K562 (cell line): ENCODE data around the gene BRICD5. TPM values are rescaled to one million over a fixed set of nuclear protein-coding genes. Genes with fewer than 3 reads are reported as not detected.

ENCODE experiments used
- ATAC-seq: fragments of 200-7000 bp; cut with Tn5 transposase; 3 replicates; pipeline ENCODE4 v1.9.1; 2020; ENCODE audit warnings: moderate library complexity
- BruUV-seq: library from RNA; stranded (reverse); fragments of 400-500 nt; replicated peaks from 2 replicates; lab custom pipeline; 2021; lab: Mats Ljungman, UMichigan
- CTCF ChIA-PET: fragments of 300-600 bp; formaldehyde crosslinking; extraction: SDS; loops from one replicate; lab custom pipeline; 2021; ENCODE audit warnings: low intra/inter-chr PET ratio; lab: Yijun Ruan, JAX
- POLR2A ChIA-PET: fragments of 300-600, 350-650 bp; sonication (Branson Sonifier 250); formaldehyde crosslinking; extraction: SDS; loops from one replicate; lab custom pipeline; 2021; ENCODE audit warnings: antibody characterized with exemption, inconsistent platforms; lab: Yijun Ruan, JAX
- DNase-seq, 4 experiments: peaks; one replicate each; pipeline versions ENCODE4 v3.0.0 to v3.0.0-alpha.2; 2011 to 2018; ENCODE audit warnings: low spot score in 3 of 4, mixed read lengths in 3 of 4; ENCODE audit errors: extremely low read depth in 1 of 4
- FAIRE-seq: peaks from 2 replicates; lab custom pipeline; 2011; peaks lifted over from hg19 to GRCh38; lab: Jason Lieb, UNC
- H2AFZ ChIP-seq: 2 replicates; pipeline ENCODE4 v1.6.0; 2011; ENCODE audit warnings: low read depth, low read length, control low read depth, inconsistent platforms
- H3K27ac ChIP-seq: fragments of 200-600 bp; 3 replicates; pipeline ENCODE4 v1.8.0; 2011; ENCODE audit warnings: low read depth, mild to moderate bottlenecking, control low read depth, inconsistent platforms, low read length, moderate library complexity, mixed read lengths; ENCODE audit errors: extremely low read depth
- H3K27me3 ChIP-seq, 2 experiments: fragments of 300-600 bp in 1 of 2; 2 replicates in 1 of 2; 3 replicates in 1 of 2; pipeline versions ENCODE4 v1.6.0 to v1.8.0; 2011; ENCODE audit warnings: inconsistent platforms in 2 of 2, low read length in 2 of 2, mild to moderate bottlenecking in 1 of 2, mixed read lengths in 1 of 2, moderate library complexity in 1 of 2; ENCODE audit not compliant: control insufficient read depth in 2 of 2, insufficient read depth in 2 of 2
- H3K36me3 ChIP-seq: fragments of 300-600 bp; 3 replicates; pipeline ENCODE4 v1.8.0; 2011; ENCODE audit warnings: mild to moderate bottlenecking, low read length, inconsistent platforms; ENCODE audit not compliant: control insufficient read depth, insufficient read depth
- H3K4me1 ChIP-seq, 2 experiments: fragments of 200-600 bp in 1 of 2; replicated peaks in 1 of 2; 2 replicates in 1 of 2; 3 replicates in 1 of 2; pipeline versions ENCODE4 v1.5.1 to v1.8.0; 2011; ENCODE audit warnings: inconsistent platforms in 2 of 2, low read length in 2 of 2, mild to moderate bottlenecking in 1 of 2, mixed read lengths in 1 of 2, moderate library complexity in 1 of 2; ENCODE audit not compliant: control insufficient read depth in 2 of 2, insufficient read depth in 2 of 2
- H3K4me2 ChIP-seq: 2 replicates; pipeline ENCODE4 v1.6.1; 2011; ENCODE audit warnings: low read length, control low read depth, inconsistent platforms, mixed read lengths; ENCODE audit not compliant: insufficient read depth
- H3K4me3 ChIP-seq: fragments of 200-600 bp; sonication (generic), shearing (Covaris generic); 2 replicates; pipeline ENCODE4 v1.5.1; 2016; ENCODE audit warnings: control low read depth, inconsistent platforms
- H3K79me2 ChIP-seq: fragments of 200-600 bp; 3 replicates; pipeline ENCODE4 v1.8.0; 2011; ENCODE audit warnings: low read length, inconsistent platforms; ENCODE audit not compliant: control insufficient read depth, insufficient read depth
- H3K9ac ChIP-seq, 2 experiments: 2 replicates each; pipeline versions ENCODE4 v1.6.0 to v1.6.1; 2011; ENCODE audit warnings: low read depth in 2 of 2, low read length in 2 of 2, control low read depth in 1 of 2, inconsistent platforms in 1 of 2, mild to moderate bottlenecking in 1 of 2, mixed read lengths in 1 of 2; ENCODE audit not compliant: insufficient read depth in 1 of 2
- H3K9me1 ChIP-seq: one replicate; pipeline ENCODE4 v1.6.0; 2011; ENCODE audit warnings: inconsistent platforms, mild to moderate bottlenecking, low read length, moderate library complexity; ENCODE audit not compliant: control insufficient read depth, insufficient read depth
- H3K9me3 ChIP-seq: replicated peaks from 2 replicates; pipeline ENCODE4 v1.5.1; 2011; ENCODE audit warnings: low read depth, low read length, inconsistent platforms; ENCODE audit not compliant: control insufficient read depth, insufficient read depth
- H4K20me1 ChIP-seq: replicated peaks from 2 replicates; pipeline ENCODE4 v1.6.1; 2011; ENCODE audit warnings: low read length, inconsistent platforms, mixed read lengths; ENCODE audit not compliant: control insufficient read depth, insufficient read depth
- CCAR2 ChIP-seq: fragments of 200-400 bp; formaldehyde crosslinking; IDR thresholded peaks from 2 replicates; pipeline ENCODE4 v1.6.1; 2017; ENCODE audit warnings: mild to moderate bottlenecking, low read depth, low read length
- POLR2A ChIP-seq: fragments of 450-650 bp; conservative IDR thresholded peaks from 2 replicates; pipeline ENCODE4 v1.6.1; 2016
- RBFOX2 ChIP-seq: fragments of 200-400 bp; formaldehyde crosslinking; IDR thresholded peaks from 2 replicates; pipeline ENCODE4 v1.6.1; 2017; ENCODE audit warnings: low read depth, mild to moderate bottlenecking, low read length, moderate library complexity
- ZFX ChIP-seq: sonication (generic); formaldehyde crosslinking; IDR thresholded peaks from 2 replicates; pipeline ENCODE4 v1.8.0; 2022; ENCODE audit warnings: mild to moderate bottlenecking, missing genetic modification reagents, moderate library complexity
- ZNF232 ChIP-seq: sonication (generic); formaldehyde crosslinking; IDR thresholded peaks from 2 replicates; pipeline ENCODE4 v1.8.0; 2022; ENCODE audit warnings: mild to moderate bottlenecking, missing genetic modification reagents
- ZNF395 ChIP-seq: fragments of 200-800 bp; sonication (Bioruptor generic); IDR thresholded peaks from 2 replicates; pipeline ENCODE4 v1.6.1; 2017; ENCODE audit warnings: missing genetic modification characterization, missing compliant biosample characterization
- WGBS: fragments of 100-300 bp; shearing (Covaris generic); methylation state at CpG from one replicate; pipeline ENCODE4 v1.1.6; 2016; ENCODE audit warnings: low coverage, mixed read lengths; ENCODE audit not compliant: insufficient coverage; ENCODE audit errors: missing lambda C conversion rate; 5-methylcytosine and 5-hydroxymethylcytosine counted together
- in situ Hi-C: fragments of 300-500 bp; cut with MboI; formaldehyde crosslinking; loops from 4 replicates; pipeline ENCODE4 v1.15.0; 2018; ENCODE audit warnings: inconsistent platforms, mixed read lengths
- intact Hi-C: fragments of 100-400 bp; cut with micrococcal nuclease; formaldehyde crosslinking; loops from 2 replicates; pipeline ENCODE4 v1.14.2; 2022
- polyA plus RNA-seq, 8 experiments: library from polyadenylated mRNA; depleted of rRNA in 4 of 8; stranded (reverse) in 5 of 8; unstranded in 3 of 8; fragments of >200 nt; fragmentation: Nextera tagmentation in 2 of 8; fragmentation: Illumina TruSeq in 1 of 8; extraction: Ambion mirVana in 2 of 8; extraction: Trizol in 1 of 8; gene quantifications; 2 replicates each; pipeline versions ENCODE4 v1.2.1 to v1.2.3, GENCODE V29; 2011 to 2014; ENCODE audit warnings: inconsistent platforms in 1 of 8, missing spikeins in 1 of 8
- total RNA-seq, 7 experiments: library from RNA; depleted of rRNA in 6 of 7; stranded (reverse); fragments of >200 nt in 6 of 7; fragmentation: Illumina TruSeq in 2 of 7; extraction: Trizol in 2 of 7; gene quantifications; 2 replicates each; pipeline versions ENCODE4 v1.2.1 to v1.2.3, GENCODE V29; 2011 to 2021; ENCODE audit warnings: low replicate concordance in 1 of 7

Gene BRICD5
- total and polyA plus RNA-seq, 9 of the 15 experiments (the other 6 are each of a cell fraction or from before 2014, with no cell fraction given), result 0.24 to 15.1 (median 2.4) TPM; not detected in 1

DNA sequence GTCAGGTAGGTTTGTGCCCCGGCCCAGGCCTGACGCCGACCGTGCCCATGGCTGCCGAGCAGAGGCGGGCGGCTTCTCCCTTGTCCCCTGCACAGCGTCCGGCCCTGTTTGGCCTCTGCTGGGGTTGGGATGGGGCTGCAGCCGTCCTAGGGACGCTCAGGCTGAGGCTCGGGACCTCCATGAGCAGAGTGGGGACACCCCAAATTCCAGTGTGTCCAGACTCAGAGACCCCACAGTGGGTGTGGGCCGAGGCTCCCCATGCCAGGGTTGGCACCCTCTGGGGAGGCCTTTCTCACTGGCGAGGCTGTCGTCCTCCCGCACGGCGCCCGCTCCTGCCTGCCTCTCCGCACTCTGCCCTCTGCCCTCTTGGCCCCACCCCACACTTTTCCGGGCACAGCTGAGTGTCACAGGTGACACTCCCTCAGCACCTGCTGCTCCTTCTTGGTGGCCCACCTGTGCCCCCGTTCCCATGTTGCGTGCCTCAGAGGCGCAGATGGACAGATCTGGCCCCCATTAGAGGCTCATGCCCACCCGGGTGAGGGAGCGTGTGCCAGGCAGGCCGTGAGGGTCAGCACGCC lies 39.0 kb downstream of the BRICD5 start:
- DNase-seq, result no peak
- H3K4me3 ChIP-seq, result no peak overlapping the region
- TF ChIP-seq ZNF395 (CRISPR knock-in tag) (no peak), RBFOX2 (0 out of 2 replicates have a peak, but pooled peaks have one; percentile 21), ZNF232 (CRISPR knock-in tag) (no peak), ZFX (CRISPR knock-in tag) (no peak), CCAR2 (no peak), POLR2A (0 out of 2 replicates have a peak, but pooled peaks have one; percentile 19)
- in situ Hi-C loops (no loop called here), intact Hi-C loops (no loop called here)
- ChIA-PET POLR2A (interaction anchor here (1.5 to 4.3 kb wide), 2 partner anchors 14 to 16 kb away, joined by 3 to 27 read pairs; partner anchors contain the start of gene TRAF7), CTCF (no interaction called here)
- H3K9ac ChIP-seq, result peak overlapping the region in 1 of 2 experiments; percentile 28; a peak in 2 of 4 replicates
- no peak for FAIRE-seq
- no peaks in the 10 kb centered on the region for H3K9me1 ChIP-seq
- H2AFZ ChIP-seq, result no peak overlapping the region
- WGBS, result 97% methylated on average over 21 of the region's 28 CpGs
- H3K27ac ChIP-seq, result no peak overlapping the region
- no peaks in the 10 kb centered on the region; the same call in 2 of the 3 replicates for H3K79me2 ChIP-seq
- peaks cover 0 to 47% of the 10 kb centered on the region in 2 experiments; a peak in 1 of 5 replicates for H3K4me1 ChIP-seq
- peaks cover 82% of the 10 kb centered on the region for H3K36me3 ChIP-seq
- BruUV-seq, result no TSS peak
- no peaks in the 10 kb centered on the region for H4K20me1 ChIP-seq
- no peaks in the 10 kb centered on the region for H3K9me3 ChIP-seq
- H3K4me2 ChIP-seq, result no peak overlapping the region
- ATAC-seq, result no peak
- no peaks in the 10 kb centered on the region for H3K27me3 ChIP-seq
